ENCODE data around the gene ZBTB12.

GRCh38 chr6:31915351-31915750 lies 13.5 kb upstream of the ZBTB12 start:
- TF ChIP-seq EZH2 (IDR thresholded peaks at IDR 0.05) (no peak), POLR2AphosphoS5 (IDR thresholded peaks at IDR 0.05; ENCODE audit: borderline replicate concordance, low read depth, low read length) (no peak)

All from SK-N-MC (cell line).